BJ (cell line): ENCODE measurements around the gene TRIM46. TPM values are rescaled to one million over a fixed set of nuclear protein-coding genes. Genes with fewer than 3 reads are reported as not detected.
"Not testable (repeated sequence)": the region's sequence is repeated elsewhere in the genome, so short reads cannot be mapped to it uniquely, and the experiment has no call there.

Experiments
- CTCF ChIA-PET: fragments of 350-600 bp; formaldehyde crosslinking; extraction: SDS; loops from one replicate; lab custom pipeline; 2021; ENCODE audit warnings: antibody characterized with exemption, inconsistent platforms; lab: Yijun Ruan, JAX
- POLR2A ChIA-PET: fragments of 300-600 bp; sonication (Branson Sonifier 250); formaldehyde crosslinking; extraction: SDS; loops from one replicate; lab custom pipeline; 2021; ENCODE audit warnings: antibody characterized with exemption; lab: Charles Lee
- DNase-seq: peaks from one replicate; pipeline ENCODE4 v3.0.0-alpha.2; 2011; ENCODE audit warnings: low read depth
- H3K27me3 ChIP-seq: 2 replicates; pipeline ENCODE4 v1.6.0; 2011; ENCODE audit warnings: low read length; ENCODE audit not compliant: control insufficient read depth, insufficient read depth
- H3K36me3 ChIP-seq: 2 replicates; pipeline ENCODE4 v1.5.1; 2011; ENCODE audit warnings: low read length; ENCODE audit not compliant: control insufficient read depth, insufficient read depth
- H3K4me3 ChIP-seq: 2 replicates; pipeline ENCODE4 v1.5.1; 2011; ENCODE audit warnings: low read depth, mild to moderate bottlenecking, control low read depth, low read length
- CTCF ChIP-seq: IDR thresholded peaks from 2 replicates; pipeline ENCODE4 v1.5.1; 2011; ENCODE audit warnings: low read depth, mild to moderate bottlenecking, control low read depth, inconsistent platforms, low read length, moderate library complexity; ENCODE audit not compliant: insufficient read depth
- polyA plus RNA-seq: library from polyadenylated mRNA; depleted of rRNA; stranded (reverse); fragments of >200 nt; gene quantifications from 2 replicates; pipeline ENCODE4 v1.2.3, GENCODE V29; 2011

The TRIM46 gene
- polyA plus RNA-seq, 1 experiment = 5.4 TPM

GRCh38 chr1:155218854-155219591, 45.4 kb downstream of the TRIM46 start:
- Histone ChIP-seq H3K27me3 (no peaks in the 10 kb centered on the region), H3K4me3 (no peak overlapping the region), H3K36me3 (peaks cover 2% of the 10 kb centered on the region)
- ChIA-PET CTCF (interaction anchor here (0.7 to 1.5 kb wide), 4 partner anchors 8 to 46 kb away, joined by 3 to 6 read pairs (median 4); partner anchors contain the start of genes KRTCAP2 and TRIM46), POLR2A (no interaction called here)
- no peak for DNase-seq
- no peak for TF ChIP-seq CTCF

GRCh38 chr1:155219592-155220031, 46.0 kb downstream of the TRIM46 start:
- ChIA-PET POLR2A (no interaction called here), CTCF (interaction anchor here (1.2 to 1.5 kb wide), 2 partner anchors 10 to 46 kb away, joined by 4 to 5 read pairs; partner anchors contain the start of genes KRTCAP2 and TRIM46)
- Histone ChIP-seq H3K36me3 (peaks cover 2% of the 10 kb centered on the region), H3K27me3 (no peaks in the 10 kb centered on the region), H3K4me3 (no peak overlapping the region)
- DNase-seq = no peak
- TF ChIP-seq CTCF = no peak

- H3K36me3 ChIP-seq, CTCF ChIA-PET, DNase-seq, POLR2A ChIA-PET, H3K4me3 ChIP-seq, H3K27me3 ChIP-seq: not testable (repeated sequence)
Measured at GRCh38 chr1:155220211-155220965, 46.7 kb downstream of the TRIM46 start.

- ChIA-PET POLR2A (no interaction called here), CTCF (interaction anchor here (5.2 to 6.8 kb wide), 2 partner anchors 17 to 28 kb away, joined by 27 to 75 read pairs; partner anchors contain the start of genes MTX1 and THBS3)
- Histone ChIP-seq H3K36me3 (no peaks in the 10 kb centered on the region), H3K4me3 (no peak overlapping the region), H3K27me3 (no peaks in the 10 kb centered on the region)
- no peak for DNase-seq
- TF ChIP-seq CTCF = no peak
Measured at GRCh38 chr1:155223047-155223446, 49.4 kb downstream of the TRIM46 start.

GRCh38 chr1:155225404-155225759, 51.7 kb downstream of the TRIM46 start:
- POLR2A ChIA-PET = interaction anchor here (0.7 kb wide), 1 partner anchor 19 kb away, joined by 3 read pairs; no protein-coding TSS in a partner anchor
- DNase-seq, H3K4me3 ChIP-seq, H3K36me3 ChIP-seq, H3K27me3 ChIP-seq: not testable (repeated sequence)
- CTCF ChIA-PET = interaction anchor here (0.9 to 6.8 kb wide), 6 partner anchors 18 to 53 kb away, joined by 4 to 75 read pairs (median 8); partner anchors contain the start of genes KRTCAP2, MTX1 and THBS3
